Measurements from ENCODE around the gene ME1.

- TF ChIP-seq CTCF (IDR thresholded peaks at IDR 0.05; ENCODE audit: low read depth, low read length) (no peak), POLR2A (IDR thresholded peaks at IDR 0.05; ENCODE audit: extremely low read depth, insufficient read length) (no peak), MAX (IDR thresholded peaks at IDR 0.05; ENCODE audit: low read depth, low read length) (no peak)
Measured at GRCh38 chr6:83381949-83382348, 48.9 kb downstream of the ME1 start.
